ENCODE measurements around the gene CCZ1B.
"Not testable (repeated sequence)": the region's sequence is repeated elsewhere in the genome, so short reads cannot be mapped to it uniquely, and the experiment has no call there.

CCZ1B gene

GRCh38 chr7:6835521-6835920, 9.4 kb upstream of the CCZ1B start:
- H3K27ac ChIP-seq, result not testable (repeated sequence)

GRCh38 chr7:6833636-6834035, 7.6 kb upstream of the CCZ1B start:
- H3K27ac ChIP-seq, result no peak overlapping the region
- TF ChIP-seq ZFX (IDR thresholded peaks at IDR 0.05) (no peak), CTCF (conservative IDR thresholded peaks at IDR 0.05) (no peak)

- TF ChIP-seq CTCF (conservative IDR thresholded peaks at IDR 0.05), result no peak
- no peak for TF ChIP-seq ZFX (IDR thresholded peaks at IDR 0.05)
- H3K27ac ChIP-seq, result no peak overlapping the region
Measured at GRCh38 chr7:6831018-6831725, 5.1 kb upstream of the CCZ1B start.

GRCh38 chr7:6830026-6830425, 4.0 kb upstream of the CCZ1B start:
- not testable (repeated sequence) for H3K27ac ChIP-seq

GRCh38 chr7:6829616-6830015, 3.5 kb upstream of the CCZ1B start:
- not testable (repeated sequence) for H3K27ac ChIP-seq

- not testable (repeated sequence) for H3K27ac ChIP-seq
Measured at GRCh38 chr7:6827180-6827579, 1.1 kb upstream of the CCZ1B start.

- peak overlapping the region; percentile 55 for H3K27ac ChIP-seq
Measured at GRCh38 chr7:6825236-6826125, 594 bp downstream of the CCZ1B start.

- H3K27ac ChIP-seq, result not testable (repeated sequence)
Measured at GRCh38 chr7:6821622-6822021, 4.5 kb downstream of the CCZ1B start.

GRCh38 chr7:6815470-6815869, 10.6 kb downstream of the CCZ1B start:
- H3K27ac ChIP-seq, result not testable (repeated sequence)

- not testable (repeated sequence) for H3K27ac ChIP-seq
Measured at GRCh38 chr7:6813011-6813410, 13.1 kb downstream of the CCZ1B start.

GRCh38 chr7:6807959-6808358, 18.1 kb downstream of the CCZ1B start:
- H3K27ac ChIP-seq, result not testable (repeated sequence)

- H3K27ac ChIP-seq, result not testable (repeated sequence)
Measured at GRCh38 chr7:6807393-6807918, 18.6 kb downstream of the CCZ1B start.

GRCh38 chr7:6800331-6800730, 25.7 kb downstream of the CCZ1B start:
- not testable (repeated sequence) for H3K27ac ChIP-seq

- not testable (repeated sequence) for H3K27ac ChIP-seq
Measured at GRCh38 chr7:6799887-6800286, 26.2 kb downstream of the CCZ1B start.

GRCh38 chr7:6798047-6798446, 28.0 kb downstream of the CCZ1B start:
- H3K27ac ChIP-seq, result not testable (repeated sequence)

GRCh38 chr7:6797218-6797617, 28.9 kb downstream of the CCZ1B start:
- H3K27ac ChIP-seq, result not testable (repeated sequence)

GRCh38 chr7:6794276-6794675, 31.8 kb downstream of the CCZ1B start:
- H3K27ac ChIP-seq, result not testable (repeated sequence)

GRCh38 chr7:6792113-6792872, 33.8 kb downstream of the CCZ1B start:
- H3K27ac ChIP-seq, result not testable (repeated sequence)

- H3K27ac ChIP-seq, result not testable (repeated sequence)
Measured at GRCh38 chr7:6789353-6789752, 36.7 kb downstream of the CCZ1B start.
